GM18505 (cell line): ENCODE measurements around the gene TMEM232.

Source experiments
- ATAC-seq: cut with Tn5 transposase; IDR thresholded peaks from one replicate; pipeline ENCODE4 v1.9.1; 2021; ENCODE audit not compliant: unreplicated experiment
- POLR2A ChIP-seq: IDR thresholded peaks from 4 replicates; pipeline ENCODE4 v1.6.1; 2011; ENCODE audit warnings: borderline replicate concordance; ENCODE audit not compliant: insufficient read depth, insufficient read length; ENCODE audit errors: extremely low read depth

Gene TMEM232

DNA sequence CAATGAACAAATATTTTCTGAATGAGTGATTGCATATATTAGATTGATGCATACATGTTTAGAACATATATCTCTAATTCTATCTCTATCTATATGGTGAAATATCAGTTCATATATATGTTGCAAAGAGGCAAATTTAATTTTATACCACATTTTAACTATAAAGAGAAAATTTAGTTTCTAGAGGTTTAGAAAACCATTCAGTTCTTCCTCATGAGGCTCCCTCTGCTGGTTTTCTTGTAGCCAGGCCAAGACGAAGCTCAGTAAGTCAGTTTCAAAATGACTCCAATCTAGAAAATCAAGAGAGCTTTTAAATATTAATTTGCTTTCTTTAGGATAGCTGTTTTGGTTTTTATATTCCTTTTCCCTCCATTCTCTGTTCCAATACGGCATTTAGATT, 312.1 kb downstream of the TMEM232 start:
- no peak for TF ChIP-seq POLR2A
- no peak for ATAC-seq

DNA sequence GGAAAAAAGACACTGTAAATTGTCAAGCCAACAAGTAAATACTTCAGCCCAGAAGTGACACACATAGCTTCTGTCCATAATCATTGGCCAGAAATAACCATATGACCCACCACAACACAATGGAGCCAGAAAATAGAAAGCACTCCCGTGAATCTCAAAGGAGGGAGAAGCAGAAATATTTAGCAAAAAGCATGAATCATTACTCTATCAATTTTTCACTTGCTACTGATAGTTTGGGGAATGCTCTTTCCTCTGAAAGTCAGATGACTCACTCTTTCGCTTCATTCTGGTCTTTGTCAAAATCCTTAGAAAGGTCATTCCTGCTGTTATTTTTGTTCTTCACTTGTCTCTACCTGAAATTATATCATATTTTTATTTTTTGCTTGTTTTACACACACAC, 312.6 kb downstream of the TMEM232 start:
- no peak for ATAC-seq
- no peak for TF ChIP-seq POLR2A

GRCh38 chr5:110409571-110409970, 316.9 kb downstream of the TMEM232 start:
- no peak for ATAC-seq
- TF ChIP-seq POLR2A, result no peak

GRCh38 chr5:110402562-110402961, 323.9 kb downstream of the TMEM232 start:
- ATAC-seq, result no peak
- TF ChIP-seq POLR2A, result no peak

DNA sequence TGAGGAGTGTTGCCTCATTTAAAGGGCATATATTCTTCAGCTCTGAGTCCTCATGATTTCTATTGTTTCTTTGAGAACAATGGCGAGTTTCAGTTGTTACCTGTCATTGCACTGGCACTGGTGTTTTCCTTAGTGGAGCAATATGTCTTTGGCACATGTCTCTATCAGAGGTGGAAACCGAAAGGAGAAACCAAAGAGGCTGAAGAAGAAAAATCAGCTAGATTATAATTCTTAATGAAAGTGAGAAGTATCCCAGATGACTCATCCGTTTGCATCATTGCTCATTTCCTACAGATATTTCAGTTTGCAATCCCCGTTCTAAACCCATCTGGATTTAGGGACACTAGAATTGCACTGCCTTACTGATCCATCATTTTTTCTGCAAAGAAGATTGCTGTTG, 324.6 kb downstream of the TMEM232 start:
- ATAC-seq, result no peak
- TF ChIP-seq POLR2A, result no peak

GRCh38 chr5:110398951-110399350, 327.5 kb downstream of the TMEM232 start:
- no peak for ATAC-seq
- no peak for TF ChIP-seq POLR2A

GRCh38 chr5:110397281-110397680, 329.2 kb downstream of the TMEM232 start:
- ATAC-seq, result no peak
- no peak for TF ChIP-seq POLR2A

DNA sequence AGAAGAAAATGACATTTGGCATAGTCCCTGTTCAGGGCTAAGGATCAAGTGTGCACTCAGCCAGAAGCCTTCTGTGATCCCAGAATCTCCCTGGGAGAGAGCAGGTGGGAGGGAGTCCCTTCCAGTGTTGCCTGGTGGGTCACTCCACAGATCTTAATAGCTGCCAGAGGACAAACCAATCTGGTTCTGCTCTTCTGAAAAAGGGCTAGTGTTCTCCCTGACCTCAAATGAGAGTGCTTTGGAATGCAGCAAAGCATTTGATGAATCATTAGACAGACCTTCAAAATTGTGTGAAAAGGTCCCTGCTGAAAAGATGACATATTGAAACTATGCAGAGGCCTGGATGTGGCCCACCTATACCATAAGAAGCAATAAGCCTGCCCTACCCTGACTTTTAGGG, 339.7 kb downstream of the TMEM232 start:
- no peak for TF ChIP-seq POLR2A
- no peak for ATAC-seq

DNA sequence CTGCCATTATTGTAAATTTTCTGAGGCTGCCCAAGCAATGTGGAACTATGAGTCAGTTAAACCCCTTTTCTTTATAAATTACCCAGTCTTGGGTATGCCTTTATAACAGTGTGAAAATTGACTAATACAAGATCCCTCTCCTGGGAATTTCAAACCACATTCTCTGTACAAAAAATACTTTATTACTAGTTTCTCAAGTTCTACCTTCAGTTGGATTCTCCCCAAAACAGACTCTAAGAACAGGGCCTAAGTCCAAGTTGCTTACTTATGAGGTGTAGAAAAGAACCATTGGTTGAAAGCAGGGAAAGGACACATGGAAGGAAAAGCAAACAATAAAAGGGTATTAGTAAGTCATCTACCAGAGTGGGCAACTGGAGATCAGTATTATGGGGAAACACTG, 343.2 kb downstream of the TMEM232 start:
- ATAC-seq, result no peak
- TF ChIP-seq POLR2A, result no peak

DNA sequence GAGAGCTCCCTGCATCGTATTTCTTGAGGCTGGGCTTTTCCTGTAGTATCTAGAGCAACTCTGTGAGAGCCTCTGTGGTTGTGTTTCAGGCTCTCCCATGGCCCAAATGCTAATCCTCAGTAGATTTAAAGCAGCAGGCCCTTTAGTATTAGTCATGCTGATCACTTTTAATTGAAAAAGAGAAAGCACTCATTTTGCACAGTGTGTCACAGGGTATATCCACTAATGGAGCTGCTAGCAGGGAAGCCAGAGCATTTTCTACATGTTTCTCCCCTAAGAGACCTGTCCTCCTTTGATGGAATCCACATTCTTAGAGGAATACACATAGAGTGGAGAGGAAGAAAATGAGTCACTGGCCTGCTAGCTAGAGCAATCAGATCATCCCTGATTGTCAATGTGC, 348.5 kb downstream of the TMEM232 start:
- no peak for TF ChIP-seq POLR2A
- ATAC-seq, result no peak

DNA sequence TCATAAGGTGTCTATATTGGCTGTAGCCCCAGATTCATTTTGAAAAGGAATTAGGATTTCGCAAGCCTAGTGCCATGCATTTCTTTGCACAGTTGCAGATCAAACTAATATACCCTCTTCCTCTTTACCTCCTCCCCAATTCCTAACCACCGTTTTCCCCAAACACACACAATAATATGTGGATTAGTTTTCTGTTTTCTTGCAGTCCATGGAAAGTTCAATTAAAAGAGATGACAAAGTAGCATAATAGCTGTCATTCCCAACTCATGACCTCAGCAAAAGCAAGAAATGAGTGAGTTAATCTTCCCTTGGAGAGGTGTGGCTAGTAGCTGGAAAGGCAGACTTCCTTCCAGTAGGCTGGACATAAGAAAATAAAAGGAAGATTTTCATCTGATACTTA, 349.1 kb downstream of the TMEM232 start:
- TF ChIP-seq POLR2A, result no peak
- ATAC-seq, result no peak

DNA sequence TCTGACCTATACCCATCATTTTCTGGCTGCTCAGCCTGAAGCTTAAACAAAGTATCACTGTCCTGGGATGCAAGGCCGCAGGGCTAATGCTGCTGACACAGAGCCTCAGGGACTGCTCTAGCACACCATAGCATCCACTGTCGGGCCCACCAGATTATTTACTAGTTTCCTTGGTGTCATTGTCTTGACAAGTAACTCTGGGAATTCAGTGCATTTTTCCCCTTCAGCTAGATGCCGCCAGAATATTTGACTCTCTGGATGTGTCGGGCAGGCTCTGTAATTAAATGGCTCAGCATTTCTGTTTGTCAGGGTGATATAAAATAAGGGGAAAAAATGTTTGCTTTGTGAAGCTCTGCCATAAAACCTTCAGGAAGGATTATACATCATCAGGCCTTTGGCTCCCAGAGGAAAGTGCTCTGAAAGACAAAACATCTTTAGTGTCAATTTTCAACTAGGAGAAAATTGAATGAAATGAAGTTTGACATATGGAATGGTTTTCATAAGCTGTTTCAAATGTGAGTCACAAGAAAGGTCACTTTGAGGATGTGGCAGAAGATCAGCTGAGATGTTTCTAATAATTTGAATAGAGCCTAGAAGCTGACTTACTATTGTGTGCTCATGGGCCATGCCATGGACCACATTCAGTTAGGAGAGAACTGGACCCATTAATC, 350.1 kb downstream of the TMEM232 start:
- no peak for ATAC-seq
- no peak for TF ChIP-seq POLR2A

DNA sequence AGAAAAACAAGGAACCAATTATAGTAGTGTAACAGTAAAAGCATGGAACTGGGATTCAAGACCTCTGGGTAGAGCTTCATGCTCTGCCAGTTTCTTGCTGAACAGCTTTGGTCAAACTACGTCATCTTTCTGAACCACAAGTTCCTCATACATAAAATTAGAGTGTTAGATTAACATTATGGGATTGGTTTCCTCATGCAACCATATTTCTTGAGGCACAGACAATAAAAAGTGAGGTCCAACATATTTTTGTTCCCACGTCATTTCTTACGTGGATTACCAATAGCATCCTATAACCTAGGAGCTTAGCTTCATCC, 354.8 kb downstream of the TMEM232 start:
- ATAC-seq, result peak; percentile 94
- TF ChIP-seq POLR2A, result no peak

DNA sequence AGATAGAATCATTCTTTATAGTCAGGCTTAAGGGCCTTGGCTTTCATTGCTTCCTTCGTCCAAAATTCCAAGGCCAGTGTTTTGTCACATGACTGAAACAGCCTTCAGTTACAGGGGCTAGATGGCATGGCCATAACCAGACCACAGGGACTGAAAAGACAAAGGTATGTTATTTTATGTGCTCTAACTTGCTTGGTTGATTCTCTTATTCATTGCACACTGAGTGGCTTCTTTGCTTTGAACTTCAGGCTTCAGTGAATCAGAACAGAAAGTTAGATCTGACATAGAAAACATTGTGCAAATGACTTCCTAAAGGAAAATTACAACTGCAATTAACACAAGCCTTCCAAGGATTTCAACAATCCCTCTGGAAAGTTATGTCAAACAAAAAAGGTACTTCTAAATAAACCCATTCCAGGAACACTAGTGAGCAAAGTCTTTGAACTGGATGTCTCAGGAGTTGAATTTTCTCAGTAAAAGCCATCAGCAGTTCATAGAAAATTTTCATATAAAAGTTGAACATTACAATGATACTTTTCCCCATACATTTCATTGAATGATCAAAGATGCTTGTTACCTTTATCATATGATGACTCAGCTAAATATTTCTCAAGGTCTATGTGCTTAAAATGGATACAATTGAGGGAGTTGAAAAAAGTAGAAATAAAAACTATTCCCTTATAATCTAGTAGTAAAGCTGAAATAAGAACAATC, 355.3 kb downstream of the TMEM232 start:
- no peak for TF ChIP-seq POLR2A
- peak; percentile 63 for ATAC-seq
